HEK293T (cell line): ENCODE measurements around the gene DCP2.

Experiments used
- CTCF ChIA-PET: fragments of 350-600 bp; formaldehyde crosslinking; extraction: SDS; loops from one replicate; lab custom pipeline; 2021; ENCODE audit warnings: antibody characterized with exemption, inconsistent platforms; lab: Yijun Ruan, JAX
- POLR2A ChIA-PET: fragments of 350-600 bp; formaldehyde crosslinking; extraction: SDS; loops from one replicate; lab custom pipeline; 2020; ENCODE audit warnings: antibody characterized with exemption, inconsistent platforms; lab: Yijun Ruan, JAX
- DNase-seq: peaks from one replicate; pipeline ENCODE4 v3.0.0; 2012; ENCODE audit warnings: mixed read lengths; ENCODE audit errors: extremely low spot score
- ARNT ChIP-seq: fragments of 450-650 bp; IDR thresholded peaks from 2 replicates; pipeline ENCODE4 v1.6.1; 2017; ENCODE audit warnings: mild to moderate bottlenecking
- BHLHE40 ChIP-seq: fragments of 450-650 bp; IDR thresholded peaks from 2 replicates; pipeline ENCODE4 v1.6.1; 2016; ENCODE audit warnings: mild to moderate bottlenecking, moderate library complexity, borderline replicate concordance
- CTBP1 ChIP-seq: fragments of 450-650 bp; IDR thresholded peaks from 2 replicates; pipeline ENCODE4 v1.6.1; 2016; ENCODE audit warnings: borderline replicate concordance
- ELF4 ChIP-seq: fragments of 450-650 bp; IDR thresholded peaks from 2 replicates; pipeline ENCODE4 v1.6.1; 2017; ENCODE audit warnings: antibody characterized with exemption
- FOXA1 ChIP-seq: fragments of 450-650 bp; IDR thresholded peaks from 2 replicates; pipeline ENCODE4 v1.6.1; 2016; ENCODE audit warnings: mild to moderate bottlenecking
- FOXK2 ChIP-seq: fragments of 450-650 bp; IDR thresholded peaks from 2 replicates; pipeline ENCODE4 v1.6.1; 2016; ENCODE audit warnings: mild to moderate bottlenecking
- FOXM1 ChIP-seq: fragments of 450-650 bp; IDR thresholded peaks from 2 replicates; pipeline ENCODE4 v1.6.1; 2017; ENCODE audit warnings: mild to moderate bottlenecking, borderline replicate concordance
- HDGF ChIP-seq: fragments of 450-650 bp; IDR thresholded peaks from 2 replicates; pipeline ENCODE4 v1.6.1; 2017; ENCODE audit warnings: antibody characterized with exemption, borderline replicate concordance
- L3MBTL2 ChIP-seq: fragments of 450-650 bp; conservative IDR thresholded peaks from 2 replicates; pipeline ENCODE4 v1.6.1; 2016; ENCODE audit warnings: mild to moderate bottlenecking
- LEF1 ChIP-seq: fragments of 450-650 bp; IDR thresholded peaks from 2 replicates; pipeline ENCODE4 v1.6.1; 2017; ENCODE audit warnings: mild to moderate bottlenecking, borderline replicate concordance
- NFRKB ChIP-seq: fragments of 450-650 bp; IDR thresholded peaks from 2 replicates; pipeline ENCODE4 v1.6.1; 2016; ENCODE audit warnings: mild to moderate bottlenecking, moderate library complexity
- PKNOX1 ChIP-seq: fragments of 450-650 bp; IDR thresholded peaks from 2 replicates; pipeline ENCODE4 v1.6.1; 2016
- SP1 ChIP-seq: fragments of 450-650 bp; IDR thresholded peaks from 2 replicates; pipeline ENCODE4 v1.6.1; 2017
- SUZ12 ChIP-seq: fragments of 450-650 bp; IDR thresholded peaks from 2 replicates; pipeline ENCODE4 v1.6.1; 2016; ENCODE audit warnings: mild to moderate bottlenecking
- TARDBP ChIP-seq: fragments of 450-650 bp; IDR thresholded peaks from 2 replicates; pipeline ENCODE4 v1.6.1; 2016
- ZNF384 ChIP-seq: fragments of 450-650 bp; IDR thresholded peaks from 2 replicates; pipeline ENCODE4 v1.6.1; 2016

Gene DCP2

DNA sequence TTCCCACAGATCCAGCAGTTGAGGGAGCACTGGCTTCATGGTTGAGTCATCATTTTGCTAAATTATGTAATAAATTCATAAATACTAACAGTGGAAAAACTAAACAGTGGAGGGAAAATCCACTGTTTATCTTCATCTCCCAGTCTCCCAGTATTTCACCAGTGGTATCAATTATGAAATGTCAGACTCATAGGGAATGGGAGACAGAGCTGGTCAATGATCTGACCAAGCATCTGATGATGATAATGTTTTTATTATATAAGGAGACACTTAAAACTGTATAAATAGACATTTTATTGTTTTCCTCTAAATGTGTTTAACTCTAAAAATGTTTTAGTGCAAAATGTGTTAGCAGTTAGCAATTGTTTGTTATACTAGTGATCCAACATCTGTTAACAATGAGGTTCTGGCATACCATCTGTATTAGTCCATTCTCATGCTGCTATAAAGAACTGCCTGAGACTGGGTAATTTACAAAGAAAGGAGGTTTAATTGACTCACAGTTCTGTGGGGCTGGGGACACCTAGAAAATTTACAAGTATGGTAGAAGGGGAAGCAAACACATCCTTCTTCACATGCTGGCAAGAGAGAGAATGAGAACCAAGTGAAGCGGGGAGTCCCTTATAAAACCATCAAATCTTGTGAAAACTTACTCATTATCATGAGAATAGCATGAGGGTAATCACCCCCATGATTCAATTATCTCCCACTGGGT lies 42.8 kb upstream of the DCP2 start:
- ChIA-PET CTCF (no interaction called here), POLR2A (no interaction called here)
- no peak for DNase-seq
- TF ChIP-seq CTBP1 (no peak), SP1 (no peak), HDGF (no peak), ARNT (no peak), NFRKB (no peak), FOXA1 (no peak), PKNOX1 (no peak), L3MBTL2 (no peak), ZNF384 (no peak), FOXK2 (no peak), ELF4 (no peak), LEF1 (no peak), BHLHE40 (no peak), TARDBP (no peak), SUZ12 (no peak), FOXM1 (no peak)

GRCh38 chr5:112934366-112934663 lies 42.3 kb upstream of the DCP2 start:
- ChIA-PET POLR2A (no interaction called here), CTCF (no interaction called here)
- TF ChIP-seq SUZ12 (no peak), CTBP1 (no peak), ZNF384 (no peak), PKNOX1 (no peak), TARDBP (no peak), SP1 (no peak)
- DNase-seq = no peak

- CTCF ChIA-PET = no interaction called here
- POLR2A ChIA-PET = no interaction called here
- no peak for DNase-seq
- TF ChIP-seq SUZ12 (no peak), HDGF (no peak), CTBP1 (no peak), NFRKB (no peak), ELF4 (no peak), BHLHE40 (no peak), FOXK2 (no peak), ARNT (no peak), LEF1 (no peak), FOXM1 (no peak)
Measured at GRCh38 chr5:112935675-112936074, 40.9 kb upstream of the DCP2 start.

GRCh38 chr5:112938286-112938685 lies 38.3 kb upstream of the DCP2 start:
- POLR2A ChIA-PET = no interaction called here
- DNase-seq = no peak
- CTCF ChIA-PET = interaction anchor here (1.0 kb wide), 1 partner anchor 11 kb away, joined by 3 read pairs; no protein-coding TSS in a partner anchor
- TF ChIP-seq ELF4 (no peak), SP1 (no peak), TARDBP (no peak), LEF1 (no peak)

DNA sequence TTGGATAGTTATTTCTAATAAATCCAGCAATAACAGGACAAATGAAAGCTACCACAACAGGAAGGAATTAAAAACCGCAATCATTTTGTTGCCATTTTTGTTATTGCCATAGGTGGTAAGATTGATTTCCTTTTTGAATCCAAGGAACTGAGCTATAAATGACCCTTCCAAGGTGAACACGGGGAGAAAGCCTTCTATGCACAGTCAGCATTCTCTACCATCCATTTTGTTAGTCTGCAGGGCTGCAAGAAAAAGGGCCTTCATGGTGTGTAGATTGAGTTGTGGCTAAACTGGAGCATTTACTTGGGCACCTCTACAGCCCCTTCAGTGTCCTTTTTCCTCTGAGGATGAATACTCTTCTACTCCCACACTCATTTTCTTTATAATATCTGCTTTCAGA lies 35.9 kb upstream of the DCP2 start:
- ChIA-PET CTCF (no interaction called here), POLR2A (interaction anchor here (1.8 kb wide), 1 partner anchor 36 kb away, joined by 7 read pairs; the partner anchor contains the start of gene DCP2)
- DNase-seq = no peak
- no peak for TF ChIP-seq HDGF
- no peak for TF ChIP-seq FOXK2

DNA sequence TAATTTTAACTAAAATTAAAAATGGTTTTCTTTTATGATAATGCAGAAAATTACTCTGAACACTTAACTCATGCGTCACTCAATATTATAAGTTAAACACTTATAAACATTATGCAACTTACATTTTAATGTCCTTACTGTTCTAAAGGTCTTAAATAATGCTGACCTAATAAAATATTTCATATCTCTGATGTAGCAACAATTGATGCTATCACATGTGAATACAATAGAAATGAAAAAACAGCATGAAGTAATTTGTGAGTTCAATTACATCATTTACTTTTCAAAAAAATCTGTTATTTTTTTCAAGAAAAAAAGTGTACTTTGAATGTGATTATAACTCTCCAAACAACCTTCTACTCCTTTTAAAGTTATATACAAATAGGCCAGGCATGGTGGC lies 28.1 kb upstream of the DCP2 start:
- no peak for TF ChIP-seq ARNT
- TF ChIP-seq SUZ12 = no peak
- no peak for TF ChIP-seq NFRKB
- no peak for TF ChIP-seq SP1
- CTCF ChIA-PET = no interaction called here
- POLR2A ChIA-PET = interaction anchor here (1.2 kb wide), 1 partner anchor 28 kb away, joined by 5 read pairs; the partner anchor contains the start of gene DCP2
- DNase-seq = no peak

DNA sequence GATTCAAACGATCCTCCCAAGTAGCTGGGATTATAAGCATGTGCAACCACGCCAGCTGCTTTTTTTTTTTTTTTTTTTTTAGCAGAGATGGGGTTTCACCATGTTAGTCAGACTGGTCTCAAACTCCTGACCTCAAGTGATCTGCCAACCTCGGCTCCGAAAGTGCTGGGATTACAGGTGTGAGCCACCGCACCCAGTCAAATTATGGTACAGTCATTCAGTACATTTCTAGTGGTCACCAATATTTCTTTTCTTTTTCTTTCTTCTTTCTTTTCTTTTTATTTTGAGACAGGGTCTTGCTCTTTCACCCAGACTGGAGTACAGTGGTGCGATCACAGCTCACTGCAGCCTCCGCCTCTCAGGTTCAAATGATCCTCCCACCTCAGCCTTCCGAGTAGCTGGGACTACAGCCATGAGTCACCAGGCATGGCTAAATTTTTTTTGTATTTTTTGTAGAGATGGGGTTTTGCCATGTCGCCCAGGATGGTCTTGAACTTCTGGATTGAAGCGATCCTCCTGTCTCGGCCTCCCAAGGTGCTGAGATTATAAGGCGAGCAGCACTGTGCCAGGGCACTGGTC lies 25.4 kb upstream of the DCP2 start:
- TF ChIP-seq LEF1 (no peak), FOXA1 (no peak), BHLHE40 (no peak), L3MBTL2 (no peak), PKNOX1 (no peak), FOXM1 (no peak), CTBP1 (no peak), ARNT (no peak), NFRKB (no peak), ZNF384 (no peak), TARDBP (no peak), HDGF (no peak), FOXK2 (no peak), SP1 (no peak)
- CTCF ChIA-PET = no interaction called here
- POLR2A ChIA-PET = interaction anchor here (1.3 kb wide), 1 partner anchor 25 kb away, joined by 3 read pairs; the partner anchor contains the start of gene DCP2

More for the DNA sequence above, 25.4 kb upstream of the DCP2 start:
- no peak for DNase-seq
